Neutrophil (primary cell): ENCODE data around the gene DSCAML1.

Experiments used
- H3K27ac ChIP-seq: fragments of 200-600 bp; sonication (generic); 2 replicates; pipeline ENCODE4 v1.5.1; 2016; ENCODE audit warnings: mild to moderate bottlenecking, moderate library complexity
- H3K27me3 ChIP-seq: fragments of 200-600 bp; sonication (generic); 2 replicates; pipeline ENCODE4 v1.6.0; 2016; ENCODE audit warnings: mild to moderate bottlenecking
- H3K36me3 ChIP-seq: fragments of 200-600 bp; sonication (generic); 2 replicates; pipeline ENCODE4 v1.5.1; 2017
- H3K4me1 ChIP-seq, 2 experiments: fragments of 200-600 bp in 1 of 2; sonication (generic) in 1 of 2; 1 replicate in 1 of 2; 2 replicates in 1 of 2; pipeline versions ENCODE4 v1.5.1 to v1.6.1; 2013 to 2016; ENCODE audit warnings: low read depth in 1 of 2, low read length in 1 of 2, mild to moderate bottlenecking in 1 of 2, moderate library complexity in 1 of 2; ENCODE audit not compliant: control insufficient read depth in 1 of 2, insufficient read depth in 1 of 2
- H3K4me3 ChIP-seq, 2 experiments: fragments of 200-600 bp in 1 of 2; sonication (generic) in 1 of 2; 1 replicate in 1 of 2; 2 replicates in 1 of 2; pipeline ENCODE4 v1.5.1; 2013 to 2016; ENCODE audit warnings: low read depth in 1 of 2, low read length in 1 of 2, mild to moderate bottlenecking in 1 of 2, moderate library complexity in 1 of 2
- H3K9me3 ChIP-seq: fragments of 200-600 bp; sonication (generic); 2 replicates; pipeline ENCODE4 v1.5.1; 2016
- CTCF ChIP-seq: fragments of 200-600 bp; sonication (generic); IDR thresholded peaks from 2 replicates; pipeline ENCODE4 v1.5.1; 2016; ENCODE audit warnings: antibody characterized with exemption

DSCAML1 gene

GRCh38 chr11:117642396-117642795, 154.6 kb downstream of the DSCAML1 start:
- no peaks in the 10 kb centered on the region for H3K9me3 ChIP-seq
- no peak overlapping the region for H3K4me3 ChIP-seq
- H3K27me3 ChIP-seq = no peaks in the 10 kb centered on the region
- H3K4me1 ChIP-seq = no peaks in the 10 kb centered on the region
- no peak for TF ChIP-seq CTCF
- no peak overlapping the region for H3K27ac ChIP-seq
- H3K36me3 ChIP-seq = no peaks in the 10 kb centered on the region

- H3K4me3 ChIP-seq = no peak overlapping the region
- H3K27me3 ChIP-seq = no peaks in the 10 kb centered on the region
- no peaks in the 10 kb centered on the region for H3K36me3 ChIP-seq
- no peak overlapping the region for H3K27ac ChIP-seq
- H3K9me3 ChIP-seq = no peaks in the 10 kb centered on the region
- TF ChIP-seq CTCF = no peak
- H3K4me1 ChIP-seq = no peaks in the 10 kb centered on the region
Measured at GRCh38 chr11:117641008-117641915, 155.8 kb downstream of the DSCAML1 start.

GRCh38 chr11:117640041-117640440, 157.0 kb downstream of the DSCAML1 start:
- no peak for TF ChIP-seq CTCF
- H3K36me3 ChIP-seq = no peaks in the 10 kb centered on the region
- no peaks in the 10 kb centered on the region for H3K4me1 ChIP-seq
- no peak overlapping the region for H3K4me3 ChIP-seq
- no peaks in the 10 kb centered on the region for H3K27me3 ChIP-seq
- no peaks in the 10 kb centered on the region for H3K9me3 ChIP-seq
- no peak overlapping the region for H3K27ac ChIP-seq

GRCh38 chr11:117639601-117640000, 157.4 kb downstream of the DSCAML1 start:
- H3K27me3 ChIP-seq = no peaks in the 10 kb centered on the region
- no peak for TF ChIP-seq CTCF

GRCh38 chr11:117638911-117639543, 158.0 kb downstream of the DSCAML1 start:
- no peak for TF ChIP-seq CTCF
- Histone ChIP-seq H3K27me3 (no peaks in the 10 kb centered on the region), H3K36me3 (no peaks in the 10 kb centered on the region), H3K4me3 (no peak overlapping the region), H3K27ac (no peak overlapping the region), H3K9me3 (no peaks in the 10 kb centered on the region), H3K4me1 (no peaks in the 10 kb centered on the region)

More at GRCh38 chr11:117639601-117640000, 157.4 kb downstream of the DSCAML1 start:
- no peak overlapping the region for H3K4me3 ChIP-seq
- no peaks in the 10 kb centered on the region for H3K36me3 ChIP-seq
- H3K4me1 ChIP-seq = no peaks in the 10 kb centered on the region
- no peaks in the 10 kb centered on the region for H3K9me3 ChIP-seq
- no peak overlapping the region for H3K27ac ChIP-seq
